HG02884 (cell line): ENCODE data around the gene CPD.

ENCODE experiments used
- ATAC-seq: cut with Tn5 transposase; IDR thresholded peaks from one replicate; pipeline ENCODE4 v1.9.1; 2021; ENCODE audit warnings: mild to moderate bottlenecking, moderate library complexity; ENCODE audit not compliant: unreplicated experiment

The CPD gene

GRCh38 chr17:30352240-30352814 is 26.4 kb upstream of the CPD start:
- ATAC-seq = no peak

- ATAC-seq = no peak
Observed at GRCh38 chr17:30354701-30355100, 24.0 kb upstream of the CPD start.

- ATAC-seq = no peak
Observed at GRCh38 chr17:30357476-30357875, 21.3 kb upstream of the CPD start.

GRCh38 chr17:30358055-30358760 is 20.5 kb upstream of the CPD start:
- ATAC-seq = no peak

- ATAC-seq = no peak
Observed at GRCh38 chr17:30360086-30360808, 18.5 kb upstream of the CPD start.

- no peak for ATAC-seq
Observed at GRCh38 chr17:30361766-30362279, 16.9 kb upstream of the CPD start.

- peak; percentile 79 for ATAC-seq
Observed at GRCh38 chr17:30363715-30364202, 15.0 kb upstream of the CPD start.

- ATAC-seq = no peak
Observed at GRCh38 chr17:30366536-30366935, 12.2 kb upstream of the CPD start.

GRCh38 chr17:30368912-30369720 is 9.6 kb upstream of the CPD start:
- ATAC-seq = no peak

- ATAC-seq = no peak
Observed at GRCh38 chr17:30369995-30370394, 8.7 kb upstream of the CPD start.

GRCh38 chr17:30372755-30373154 is 6.0 kb upstream of the CPD start:
- ATAC-seq = no peak

GRCh38 chr17:30375661-30376060 is 3.1 kb upstream of the CPD start:
- ATAC-seq = no peak

- no peak for ATAC-seq
Observed at GRCh38 chr17:30376621-30377452, 1.9 kb upstream of the CPD start.

GRCh38 chr17:30377574-30378240 is 1.0 kb upstream of the CPD start:
- ATAC-seq = no peak

- no peak for ATAC-seq
Observed at GRCh38 chr17:30378241-30378824, 394 bp upstream of the CPD start.

- peak; percentile 21 for ATAC-seq
Observed at GRCh38 chr17:30379303-30379902, 676 bp downstream of the CPD start.

- ATAC-seq = no peak
Observed at GRCh38 chr17:30379903-30380381, 1.2 kb downstream of the CPD start.

GRCh38 chr17:30380643-30381339 is 2.1 kb downstream of the CPD start:
- ATAC-seq = no peak
